Keratinocyte (primary cell): ENCODE data around the gene UPK1A. TPM values are rescaled to one million over a fixed set of nuclear protein-coding genes. Genes with fewer than 3 reads are reported as not detected.
A peak's percentile ranks its signal among the peaks of the same experiment; 100 is the strongest.

Experiments
- DNase-seq: peaks from one replicate; pipeline ENCODE4 v3.0.0-alpha.2; 2011; ENCODE audit warnings: low read depth, missing footprints, low spot score
- FAIRE-seq: peaks from 2 replicates; lab custom pipeline; 2011; peaks lifted over from hg19 to GRCh38; lab: Jason Lieb, UNC
- H2AFZ ChIP-seq: 2 replicates; pipeline ENCODE4 v1.6.0; 2012; ENCODE audit warnings: low read length, control low read depth, inconsistent platforms; ENCODE audit not compliant: control insufficient read depth
- H3K27ac ChIP-seq: 2 replicates; pipeline ENCODE4 v1.5.1; 2011; ENCODE audit warnings: low read length; ENCODE audit not compliant: control insufficient read depth, insufficient read depth
- H3K27me3 ChIP-seq: 3 replicates; pipeline ENCODE4 v1.6.0; 2011; ENCODE audit warnings: low read length; ENCODE audit not compliant: control insufficient read depth, insufficient read depth; ENCODE audit errors: extremely low read depth
- H3K36me3 ChIP-seq, 2 experiments: 2 replicates in 1 of 2; 3 replicates in 1 of 2; pipeline ENCODE4 v1.5.1; 2011; ENCODE audit warnings: low read length in 2 of 2, mild to moderate bottlenecking in 1 of 2; ENCODE audit not compliant: control insufficient read depth in 2 of 2, insufficient read depth in 2 of 2; ENCODE audit errors: extremely low read depth in 1 of 2
- H3K4me1 ChIP-seq: 3 replicates; pipeline ENCODE4 v1.5.1; 2011; ENCODE audit warnings: low read length; ENCODE audit not compliant: control insufficient read depth, insufficient read depth; ENCODE audit errors: extremely low read depth
- H3K4me2 ChIP-seq: 3 replicates; pipeline ENCODE4 v1.6.0; 2011; ENCODE audit warnings: low read depth, low read length; ENCODE audit not compliant: control insufficient read depth, insufficient read depth; ENCODE audit errors: extremely low read depth
- H3K4me3 ChIP-seq, 3 experiments: fragments of 200-600 bp in 1 of 3; sonication (generic) in 1 of 3; 2 replicates in 2 of 3; 3 replicates in 1 of 3; pipeline ENCODE4 v1.5.1; 2011 to 2016; ENCODE audit warnings: low read length in 3 of 3, mild to moderate bottlenecking in 3 of 3, control low read depth in 2 of 3, inconsistent platforms in 1 of 3, low read depth in 1 of 3, mixed read lengths in 1 of 3, mixed run types in 1 of 3, moderate library complexity in 1 of 3; ENCODE audit not compliant: control insufficient read depth in 2 of 3, insufficient read depth in 2 of 3; ENCODE audit errors: extremely low read depth in 1 of 3
- H3K79me2 ChIP-seq: 2 replicates; pipeline ENCODE4 v1.6.0; 2012; ENCODE audit warnings: low read length; ENCODE audit not compliant: control insufficient read depth, insufficient read depth
- H3K9ac ChIP-seq: 3 replicates; pipeline ENCODE4 v1.6.0; 2011; ENCODE audit warnings: low read length; ENCODE audit not compliant: control insufficient read depth, insufficient read depth; ENCODE audit errors: extremely low read depth
- H3K9me1 ChIP-seq: 3 replicates; pipeline ENCODE4 v1.6.0; 2011; ENCODE audit warnings: low read length; ENCODE audit not compliant: control insufficient read depth, insufficient read depth; ENCODE audit errors: extremely low read depth
- H3K9me3 ChIP-seq: 2 replicates; pipeline ENCODE4 v1.5.1; 2012; ENCODE audit warnings: low read depth, low read length; ENCODE audit not compliant: control insufficient read depth
- H4K20me1 ChIP-seq: 3 replicates; pipeline ENCODE4 v1.6.0; 2011; ENCODE audit warnings: low read length; ENCODE audit not compliant: control insufficient read depth, insufficient read depth; ENCODE audit errors: extremely low read depth
- EZH2 ChIP-seq: IDR thresholded peaks from one replicate; pipeline ENCODE4 v1.6.1; 2012; ENCODE audit warnings: inconsistent platforms, mild to moderate bottlenecking, low read length, moderate library complexity
- dilution Hi-C: fragments of 300-500 bp; cut with MboI; formaldehyde crosslinking; loops from one replicate; pipeline ENCODE4 v1.7.0; 2020; ENCODE audit warnings: low sequenced_read_pairs; ENCODE audit not compliant: extremely low pct_ligation_motif_present
- polyA plus RNA-seq, 5 experiments: library from polyadenylated mRNA; depleted of rRNA in 3 of 5; stranded (reverse) in 3 of 5; stranded (forward) in 1 of 5; unstranded in 1 of 5; fragments of >200 nt; gene quantifications; 1 replicate in 1 of 5; 2 replicates in 3 of 5; 3 replicates in 1 of 5; pipeline versions ENCODE4 v1.2.1 to v1.2.3, GENCODE V29; 2011 to 2012; ENCODE audit warnings: missing spikeins in 2 of 5, low read depth in 1 of 5, low replicate concordance in 1 of 5
- TF ChIP-seq, protein P1 (sequence below), 3 experiments: IDR thresholded peaks in 1 of 3; conservative IDR thresholded peaks in 1 of 3; optimal IDR thresholded peaks in 1 of 3; 2 replicates in 2 of 3; 3 replicates in 1 of 3; pipeline versions ENCODE3 to v1.5.1; 2011; ENCODE audit warnings: low read length in 3 of 3, mild to moderate bottlenecking in 3 of 3, moderate library complexity in 2 of 3, control low read depth in 1 of 3, inconsistent platforms in 1 of 3; ENCODE audit not compliant: insufficient read depth in 2 of 3; ENCODE audit errors: extremely low read depth in 1 of 3

UPK1A gene
- polyA plus RNA-seq, 1 donor (not counting 4 experiments of a cell fraction or from before 2014, with no cell fraction given): 0.09 TPM

DNA sequence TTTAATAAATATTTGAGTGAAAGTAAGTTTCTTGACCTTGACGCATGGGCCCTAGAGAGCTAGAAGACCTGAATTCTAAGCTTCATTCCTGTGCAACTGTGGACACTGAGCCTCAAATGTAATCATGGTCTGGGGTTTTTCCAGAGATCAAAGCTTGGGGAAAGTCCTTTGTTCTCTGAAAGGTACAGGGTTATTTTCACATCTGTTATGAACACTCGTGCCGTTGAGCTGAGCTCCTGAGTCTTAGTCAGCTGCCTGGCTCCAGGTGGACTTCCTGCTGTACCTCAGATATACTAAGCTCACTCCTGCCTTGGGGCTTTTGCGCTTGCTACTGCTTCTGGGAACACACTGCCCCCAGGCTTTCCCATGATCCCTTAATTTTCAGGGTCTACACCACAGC is 30.5 kb downstream of the UPK1A start:
- Histone ChIP-seq H4K20me1 (no peaks in the 10 kb centered on the region), H3K27ac (no peak overlapping the region), H3K9ac (no peak overlapping the region), H3K79me2 (no peaks in the 10 kb centered on the region), H3K4me3 (no peak overlapping the region), H3K4me1 (no peaks in the 10 kb centered on the region), H3K36me3 (no peaks in the 10 kb centered on the region), H3K27me3 (no peaks in the 10 kb centered on the region), H2AFZ (no peak overlapping the region), H3K9me1 (no peaks in the 10 kb centered on the region), H3K9me3 (no peaks in the 10 kb centered on the region), H3K4me2 (no peak overlapping the region)
- dilution Hi-C loops: no loop called here
- no peak for TF ChIP-seq EZH2
- TF ChIP-seq, protein P1, sequence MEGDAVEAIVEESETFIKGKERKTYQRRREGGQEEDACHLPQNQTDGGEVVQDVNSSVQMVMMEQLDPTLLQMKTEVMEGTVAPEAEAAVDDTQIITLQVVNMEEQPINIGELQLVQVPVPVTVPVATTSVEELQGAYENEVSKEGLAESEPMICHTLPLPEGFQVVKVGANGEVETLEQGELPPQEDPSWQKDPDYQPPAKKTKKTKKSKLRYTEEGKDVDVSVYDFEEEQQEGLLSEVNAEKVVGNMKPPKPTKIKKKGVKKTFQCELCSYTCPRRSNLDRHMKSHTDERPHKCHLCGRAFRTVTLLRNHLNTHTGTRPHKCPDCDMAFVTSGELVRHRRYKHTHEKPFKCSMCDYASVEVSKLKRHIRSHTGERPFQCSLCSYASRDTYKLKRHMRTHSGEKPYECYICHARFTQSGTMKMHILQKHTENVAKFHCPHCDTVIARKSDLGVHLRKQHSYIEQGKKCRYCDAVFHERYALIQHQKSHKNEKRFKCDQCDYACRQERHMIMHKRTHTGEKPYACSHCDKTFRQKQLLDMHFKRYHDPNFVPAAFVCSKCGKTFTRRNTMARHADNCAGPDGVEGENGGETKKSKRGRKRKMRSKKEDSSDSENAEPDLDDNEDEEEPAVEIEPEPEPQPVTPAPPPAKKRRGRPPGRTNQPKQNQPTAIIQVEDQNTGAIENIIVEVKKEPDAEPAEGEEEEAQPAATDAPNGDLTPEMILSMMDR (optimal IDR thresholded peaks at IDR 0.05 in 1 of 3, IDR thresholded peaks at IDR 0.05 in 1 of 3, conservative IDR thresholded peaks at IDR 0.05 in 1 of 3; ENCODE audit: extremely low read depth in 1 of 3, insufficient read depth in 2 of 3, low read length in 3 of 3): no peak
- DNase-seq (no peak), FAIRE-seq (no peak)

DNA sequence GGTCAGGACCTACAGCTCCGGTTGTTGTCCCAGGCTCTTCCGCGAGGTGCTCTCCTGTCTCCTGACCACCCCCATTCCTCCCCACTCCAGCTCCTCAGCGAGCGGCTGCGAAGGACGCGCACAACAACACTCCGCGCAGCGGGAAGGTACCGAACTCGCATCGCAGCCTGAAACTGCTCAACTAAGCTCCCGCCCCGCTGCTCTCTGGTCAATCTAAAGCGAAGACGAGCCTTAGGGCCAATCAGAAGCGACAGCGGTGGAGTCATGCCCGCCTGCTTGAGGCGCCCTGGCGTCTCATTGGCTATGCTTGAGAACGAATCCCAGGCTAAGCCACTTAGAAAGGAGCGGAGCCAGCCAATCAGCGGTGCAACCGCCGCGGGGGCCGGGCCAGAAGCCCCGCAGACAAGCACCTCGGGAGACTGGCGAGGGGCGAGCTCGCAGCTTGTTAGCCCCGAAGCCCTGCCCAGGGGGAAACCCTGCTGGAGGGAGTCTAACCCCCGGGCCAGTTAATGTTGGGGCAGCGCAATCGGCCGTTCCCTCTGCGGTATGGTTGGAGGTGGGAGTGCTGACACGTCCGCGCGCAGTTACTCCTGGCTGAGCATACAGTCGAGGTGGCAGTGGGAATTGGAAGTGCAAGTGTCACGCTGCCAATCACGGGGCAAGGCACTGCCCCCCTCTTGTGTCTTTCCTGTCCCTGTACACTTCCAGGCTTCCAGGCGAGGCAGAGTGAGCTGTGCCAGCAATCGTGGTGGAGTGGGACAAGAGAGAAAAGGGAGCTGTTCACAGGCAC is 36.1 kb downstream of the UPK1A start:
- Histone ChIP-seq H3K9me3 (no peaks in the 10 kb centered on the region), H3K9ac (peak overlapping the region; percentile 61), H3K79me2 (no peaks in the 10 kb centered on the region), H3K9me1 (no peaks in the 10 kb centered on the region), H3K27me3 (no peaks in the 10 kb centered on the region), H2AFZ (peak overlapping the region; percentile 98), H3K4me1 (no peaks in the 10 kb centered on the region), H3K36me3 (no peaks in the 10 kb centered on the region), H4K20me1 (no peaks in the 10 kb centered on the region), H3K4me3 (peak overlapping the region; percentile 56 to 82 (median 60)), H3K4me2 (peak overlapping the region; percentile 77), H3K27ac (no peak overlapping the region)
- dilution Hi-C loops: no loop called here
- peak; percentile 62 for FAIRE-seq
- peak; percentile 94 for DNase-seq
- TF ChIP-seq EZH2: no peak
- TF ChIP-seq, protein P1 (optimal IDR thresholded peaks at IDR 0.05 in 1 of 3, IDR thresholded peaks at IDR 0.05 in 1 of 3, conservative IDR thresholded peaks at IDR 0.05 in 1 of 3; ENCODE audit: extremely low read depth in 1 of 3, insufficient read depth in 2 of 3, low read length in 3 of 3): no peak
